SK-N-SH (cell line): Measurements from ENCODE around the gene MPP7.

Experiments used
- POLR2AphosphoS5 ChIP-seq: IDR thresholded peaks from 2 replicates; pipeline ENCODE4 v1.6.1; 2012; ENCODE audit warnings: low read depth, low read length
- TF ChIP-seq, protein P1 (sequence below): fragments of 200-600 bp; sonication (generic); IDR thresholded peaks from 2 replicates; pipeline ENCODE4 v1.6.1; 2017; ENCODE audit warnings: antibody characterized with exemption, mild to moderate bottlenecking, moderate library complexity
- TF ChIP-seq, protein P2 (sequence below): IDR thresholded peaks from 2 replicates; pipeline ENCODE4 v1.6.1; 2012; ENCODE audit warnings: mild to moderate bottlenecking, low read depth, low read length, moderate library complexity

DNA sequence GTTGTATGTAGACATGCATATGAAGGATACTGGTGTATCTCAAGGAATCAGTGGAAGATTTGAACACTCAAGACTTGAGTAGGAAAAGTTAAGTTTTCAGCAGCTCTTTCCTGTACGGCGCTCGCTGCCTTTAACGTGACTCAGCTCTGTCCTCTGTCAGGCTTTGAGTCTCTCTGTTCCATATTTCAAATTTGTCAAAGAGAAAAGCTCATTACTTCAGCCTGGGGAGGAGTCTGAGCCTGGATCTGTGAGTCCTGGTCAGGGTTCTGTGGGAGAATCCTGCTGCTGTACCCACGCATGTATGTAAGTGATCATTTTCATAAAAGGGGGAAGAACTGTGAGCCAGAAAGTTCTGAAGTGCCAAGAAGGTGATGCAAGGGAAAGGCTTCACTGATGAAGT is 13.8 kb upstream of the MPP7 start:
- TF ChIP-seq, protein P1, sequence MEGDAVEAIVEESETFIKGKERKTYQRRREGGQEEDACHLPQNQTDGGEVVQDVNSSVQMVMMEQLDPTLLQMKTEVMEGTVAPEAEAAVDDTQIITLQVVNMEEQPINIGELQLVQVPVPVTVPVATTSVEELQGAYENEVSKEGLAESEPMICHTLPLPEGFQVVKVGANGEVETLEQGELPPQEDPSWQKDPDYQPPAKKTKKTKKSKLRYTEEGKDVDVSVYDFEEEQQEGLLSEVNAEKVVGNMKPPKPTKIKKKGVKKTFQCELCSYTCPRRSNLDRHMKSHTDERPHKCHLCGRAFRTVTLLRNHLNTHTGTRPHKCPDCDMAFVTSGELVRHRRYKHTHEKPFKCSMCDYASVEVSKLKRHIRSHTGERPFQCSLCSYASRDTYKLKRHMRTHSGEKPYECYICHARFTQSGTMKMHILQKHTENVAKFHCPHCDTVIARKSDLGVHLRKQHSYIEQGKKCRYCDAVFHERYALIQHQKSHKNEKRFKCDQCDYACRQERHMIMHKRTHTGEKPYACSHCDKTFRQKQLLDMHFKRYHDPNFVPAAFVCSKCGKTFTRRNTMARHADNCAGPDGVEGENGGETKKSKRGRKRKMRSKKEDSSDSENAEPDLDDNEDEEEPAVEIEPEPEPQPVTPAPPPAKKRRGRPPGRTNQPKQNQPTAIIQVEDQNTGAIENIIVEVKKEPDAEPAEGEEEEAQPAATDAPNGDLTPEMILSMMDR, result no peak
- no peak for TF ChIP-seq POLR2AphosphoS5
- TF ChIP-seq, protein P2, sequence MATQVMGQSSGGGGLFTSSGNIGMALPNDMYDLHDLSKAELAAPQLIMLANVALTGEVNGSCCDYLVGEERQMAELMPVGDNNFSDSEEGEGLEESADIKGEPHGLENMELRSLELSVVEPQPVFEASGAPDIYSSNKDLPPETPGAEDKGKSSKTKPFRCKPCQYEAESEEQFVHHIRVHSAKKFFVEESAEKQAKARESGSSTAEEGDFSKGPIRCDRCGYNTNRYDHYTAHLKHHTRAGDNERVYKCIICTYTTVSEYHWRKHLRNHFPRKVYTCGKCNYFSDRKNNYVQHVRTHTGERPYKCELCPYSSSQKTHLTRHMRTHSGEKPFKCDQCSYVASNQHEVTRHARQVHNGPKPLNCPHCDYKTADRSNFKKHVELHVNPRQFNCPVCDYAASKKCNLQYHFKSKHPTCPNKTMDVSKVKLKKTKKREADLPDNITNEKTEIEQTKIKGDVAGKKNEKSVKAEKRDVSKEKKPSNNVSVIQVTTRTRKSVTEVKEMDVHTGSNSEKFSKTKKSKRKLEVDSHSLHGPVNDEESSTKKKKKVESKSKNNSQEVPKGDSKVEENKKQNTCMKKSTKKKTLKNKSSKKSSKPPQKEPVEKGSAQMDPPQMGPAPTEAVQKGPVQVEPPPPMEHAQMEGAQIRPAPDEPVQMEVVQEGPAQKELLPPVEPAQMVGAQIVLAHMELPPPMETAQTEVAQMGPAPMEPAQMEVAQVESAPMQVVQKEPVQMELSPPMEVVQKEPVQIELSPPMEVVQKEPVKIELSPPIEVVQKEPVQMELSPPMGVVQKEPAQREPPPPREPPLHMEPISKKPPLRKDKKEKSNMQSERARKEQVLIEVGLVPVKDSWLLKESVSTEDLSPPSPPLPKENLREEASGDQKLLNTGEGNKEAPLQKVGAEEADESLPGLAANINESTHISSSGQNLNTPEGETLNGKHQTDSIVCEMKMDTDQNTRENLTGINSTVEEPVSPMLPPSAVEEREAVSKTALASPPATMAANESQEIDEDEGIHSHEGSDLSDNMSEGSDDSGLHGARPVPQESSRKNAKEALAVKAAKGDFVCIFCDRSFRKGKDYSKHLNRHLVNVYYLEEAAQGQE, result no peak
